GM12878 (cell line): ENCODE measurements around the gene SLCO2A1. TPM values are rescaled to one million over a fixed set of nuclear protein-coding genes. Genes with fewer than 3 reads are reported as not detected.

Experiments
- ATAC-seq: fragments of 200-7000 bp; cut with Tn5 transposase; 3 replicates; pipeline ENCODE4 v1.9.1; 2020; ENCODE audit warnings: mild to moderate bottlenecking, moderate library complexity
- BruUV-seq: library from RNA; stranded (reverse); fragments of 400-500 nt; replicated peaks from 2 replicates; lab custom pipeline; 2021; lab: Mats Ljungman, UMichigan
- CTCF ChIA-PET: fragments of 300-600 bp; sonication (Branson Sonifier 250); formaldehyde crosslinking; extraction: SDS; loops from one replicate; lab custom pipeline; 2021; ENCODE audit warnings: inconsistent platforms; lab: Yijun Ruan, JAX
- POLR2A ChIA-PET: fragments of 350-600 bp; formaldehyde crosslinking; extraction: SDS; loops from one replicate; lab custom pipeline; 2021; ENCODE audit warnings: inconsistent platforms; lab: Charles Lee
- RAD21 ChIA-PET: fragments of 300-600 bp; sonication (Branson Sonifier 250); formaldehyde crosslinking; loops from one replicate; lab custom pipeline; 2023; ENCODE audit warnings: antibody characterized with exemption; ENCODE audit not compliant: unreplicated experiment; lab: Charles Lee
- SMC1A ChIA-PET: fragments of 300-600 bp; sonication (Branson Sonifier 250); formaldehyde crosslinking; loops from one replicate; lab custom pipeline; 2023; ENCODE audit not compliant: unreplicated experiment, uncharacterized antibody; lab: Charles Lee
- DNase-seq: peaks from one replicate; pipeline ENCODE4 v3.0.0-alpha.2; 2011; ENCODE audit warnings: low read depth, low spot score
- FAIRE-seq: peaks from 3 replicates; lab custom pipeline; 2011; peaks lifted over from hg19 to GRCh38; lab: Jason Lieb, UNC
- H2AFZ ChIP-seq: 2 replicates; pipeline ENCODE4 v1.6.0; 2011; ENCODE audit warnings: low read depth, low read length, control low read depth; ENCODE audit not compliant: control insufficient read depth
- H3K27ac ChIP-seq: 2 replicates; pipeline ENCODE4 v1.5.1; 2011; ENCODE audit warnings: control low read depth; ENCODE audit not compliant: control insufficient read depth, insufficient read depth
- H3K27me3 ChIP-seq, 2 experiments: replicated peaks in 1 of 2; 2 replicates each; pipeline versions ENCODE4 v1.6.0 to v1.6.1; 2011; ENCODE audit warnings: low read length in 1 of 2; ENCODE audit not compliant: control insufficient read depth in 2 of 2, insufficient read depth in 2 of 2
- H3K36me3 ChIP-seq, 2 experiments: 2 replicates each; pipeline ENCODE4 v1.5.1; 2011; ENCODE audit warnings: low read length in 1 of 2; ENCODE audit not compliant: control insufficient read depth in 2 of 2, insufficient read depth in 2 of 2
- H3K4me1 ChIP-seq: 2 replicates; pipeline ENCODE4 v1.6.1; 2011; ENCODE audit warnings: mild to moderate bottlenecking, low read length, moderate library complexity, mixed read lengths; ENCODE audit not compliant: control insufficient read depth, insufficient read depth
- H3K4me2 ChIP-seq: 2 replicates; pipeline ENCODE4 v1.6.0; 2011; ENCODE audit warnings: control low read depth; ENCODE audit not compliant: control insufficient read depth, insufficient read depth
- H3K4me3 ChIP-seq: fragments of 200-600 bp; sonication (generic); 2 replicates; pipeline ENCODE4 v1.5.1; 2016
- H3K79me2 ChIP-seq: 2 replicates; pipeline ENCODE4 v1.6.0; 2011; ENCODE audit warnings: low read length; ENCODE audit not compliant: control insufficient read depth, insufficient read depth
- H3K9ac ChIP-seq: 2 replicates; pipeline ENCODE4 v1.8.0; 2011; ENCODE audit warnings: low read length, control low read depth, mixed read lengths; ENCODE audit not compliant: control insufficient read depth, insufficient read depth
- H3K9me3 ChIP-seq: replicated peaks from 3 replicates; pipeline ENCODE4 v1.5.1; 2011; ENCODE audit warnings: mild to moderate bottlenecking, low read length; ENCODE audit not compliant: control insufficient read depth, insufficient read depth
- H4K20me1 ChIP-seq: 2 replicates; pipeline ENCODE4 v1.6.0; 2011; ENCODE audit not compliant: control insufficient read depth, insufficient read depth
- ATF7 ChIP-seq: fragments of 450-650 bp; IDR thresholded peaks from 2 replicates; pipeline ENCODE4 v1.6.1; 2016; ENCODE audit warnings: low read depth, mild to moderate bottlenecking
- CBX3 ChIP-seq: fragments of 200-600 bp; sonication (generic); IDR thresholded peaks from 2 replicates; pipeline ENCODE4 v1.6.1; 2016; ENCODE audit warnings: low read depth, borderline replicate concordance
- NFXL1 ChIP-seq: fragments of 450-650 bp; IDR thresholded peaks from 2 replicates; pipeline ENCODE4 v1.6.1; 2017; ENCODE audit warnings: antibody characterized with exemption, mild to moderate bottlenecking, borderline replicate concordance
- NRF1 ChIP-seq: conservative IDR thresholded peaks from 2 replicates; pipeline ENCODE4 v1.6.1; 2011; ENCODE audit warnings: mild to moderate bottlenecking, low read depth, low read length, improper control_type of control experiment
- TCF7 ChIP-seq: IDR thresholded peaks from 2 replicates; pipeline ENCODE4 v1.6.1; 2014; ENCODE audit warnings: antibody characterized with exemption, borderline replicate concordance
- WGBS: methylation state at CpG from one replicate; pipeline ENCODE4 v1.1.6; 2016; ENCODE audit warnings: low lambda C conversion rate; ENCODE audit not compliant: insufficient replicate concordance, insufficient coverage; ENCODE audit errors: missing lambda C conversion rate; 5-methylcytosine and 5-hydroxymethylcytosine counted together
- in situ Hi-C: fragments of 300-500 bp; cut with MboI; formaldehyde crosslinking; loops from 9 replicates; pipeline ENCODE4 v1.14.3; 2018; ENCODE audit warnings: mixed read lengths
- intact Hi-C: fragments of 100-400 bp; cut with micrococcal nuclease; formaldehyde crosslinking; loops from one replicate; pipeline ENCODE4 v1.14.2; 2022; ENCODE audit not compliant: unreplicated experiment
- polyA plus RNA-seq, 11 experiments: library from polyadenylated mRNA; depleted of rRNA in 4 of 11; unstranded in 6 of 11; stranded (reverse) in 5 of 11; fragments of >200 nt; fragmentation: Nextera tagmentation in 4 of 11; fragmentation: Illumina TruSeq in 1 of 11; extraction: Ambion mirVana in 4 of 11; extraction: Trizol in 1 of 11; gene quantifications; 1 replicate in 1 of 11; 2 replicates in 10 of 11; pipeline versions ENCODE4 v1.2.1 to v1.2.3, GENCODE V29; 2011 to 2016; ENCODE audit warnings: inconsistent platforms in 2 of 11, missing spikeins in 2 of 11, low read depth in 1 of 11
- total RNA-seq, 4 experiments: library from RNA; depleted of rRNA in 3 of 4; stranded (reverse); fragments of >200 nt in 3 of 4; fragmentation: Illumina TruSeq in 1 of 4; extraction: Trizol in 1 of 4; gene quantifications; 2 replicates each; pipeline versions ENCODE4 v1.2.1 to v1.2.3, GENCODE V29; 2013 to 2021
- TF ChIP-seq, protein P1 (sequence below): fragments of 450-650 bp; IDR thresholded peaks from 2 replicates; pipeline ENCODE4 v1.6.1; 2017; ENCODE audit warnings: low read depth, mild to moderate bottlenecking, moderate library complexity

SLCO2A1 gene
- total and polyA plus RNA-seq, 10 of the 15 experiments (the other 5 are each of a cell fraction or from before 2014, with no cell fraction given): 0.05 TPM; not detected in 9

DNA sequence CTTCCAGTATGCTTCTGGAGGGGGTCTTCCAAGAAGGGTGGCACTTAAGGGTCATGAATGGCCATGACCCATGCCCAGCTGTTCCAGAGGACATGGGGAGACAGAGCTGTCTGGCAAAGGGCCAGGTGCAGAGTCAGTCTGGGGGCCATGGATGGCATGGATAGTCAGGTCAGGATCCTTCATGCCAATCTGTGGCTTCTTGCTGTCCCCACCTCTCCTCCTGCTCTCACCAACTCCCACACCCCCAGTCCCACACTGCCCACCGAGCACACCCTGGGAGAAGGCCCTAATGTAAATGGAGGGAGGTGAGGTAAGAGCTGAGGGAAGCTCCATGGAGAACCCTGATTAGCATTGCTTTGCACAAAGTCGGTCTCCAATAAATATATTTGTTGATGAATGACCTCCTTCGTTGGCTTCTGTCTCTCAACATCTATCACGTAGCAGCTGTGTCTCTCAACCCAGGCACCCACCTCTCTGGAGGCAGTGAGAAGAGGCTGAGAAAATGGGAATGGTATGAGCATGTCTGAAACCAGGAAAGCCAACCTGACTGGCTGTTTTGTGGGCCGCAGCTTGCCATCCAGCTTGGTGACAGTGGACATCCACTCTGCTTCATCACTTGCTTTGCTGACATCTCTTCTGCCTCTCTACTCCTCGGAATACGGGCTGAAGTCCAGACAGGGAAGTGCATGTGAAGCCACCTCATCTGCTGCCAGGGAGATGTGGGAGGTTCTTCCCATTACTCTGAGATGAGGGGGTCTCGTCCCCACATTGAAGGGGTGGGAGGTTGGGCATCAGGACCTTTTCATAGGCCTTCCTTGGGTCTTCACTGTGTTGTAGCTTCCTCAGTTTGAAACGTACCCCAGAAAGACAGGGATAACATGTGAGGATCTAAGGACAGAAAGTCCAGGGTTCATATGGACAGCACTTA is 96.4 kb downstream of the SLCO2A1 start:
- 35% methylated on average over 9 of the region's 9 CpGs for WGBS
- intact Hi-C loops: loop anchor here (5.0 kb wide), 1 partner anchor 259 kb away; no protein-coding TSS in a partner anchor
- TF ChIP-seq NRF1: no peak
- no peak for TF ChIP-seq ATF7
- no peak for TF ChIP-seq TCF7
- TF ChIP-seq CBX3: no peak
- TF ChIP-seq, protein P1, sequence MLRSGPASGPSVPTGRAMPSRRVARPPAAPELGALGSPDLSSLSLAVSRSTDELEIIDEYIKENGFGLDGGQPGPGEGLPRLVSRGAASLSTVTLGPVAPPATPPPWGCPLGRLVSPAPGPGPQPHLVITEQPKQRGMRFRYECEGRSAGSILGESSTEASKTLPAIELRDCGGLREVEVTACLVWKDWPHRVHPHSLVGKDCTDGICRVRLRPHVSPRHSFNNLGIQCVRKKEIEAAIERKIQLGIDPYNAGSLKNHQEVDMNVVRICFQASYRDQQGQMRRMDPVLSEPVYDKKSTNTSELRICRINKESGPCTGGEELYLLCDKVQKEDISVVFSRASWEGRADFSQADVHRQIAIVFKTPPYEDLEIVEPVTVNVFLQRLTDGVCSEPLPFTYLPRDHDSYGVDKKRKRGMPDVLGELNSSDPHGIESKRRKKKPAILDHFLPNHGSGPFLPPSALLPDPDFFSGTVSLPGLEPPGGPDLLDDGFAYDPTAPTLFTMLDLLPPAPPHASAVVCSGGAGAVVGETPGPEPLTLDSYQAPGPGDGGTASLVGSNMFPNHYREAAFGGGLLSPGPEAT: no peak
- no peak for TF ChIP-seq NFXL1
- TF ChIP-seq, all 136 proteins: peak for 0
- ATAC-seq (no peak), FAIRE-seq (no peak), DNase-seq (no peak)
- ChIA-PET CTCF (interaction anchor here (6.0 kb wide), 1 partner anchor 279 kb away, joined by 37 read pairs; no protein-coding TSS in a partner anchor), RAD21 (no interaction called here), SMC1A (interaction anchor here (0.6 to 1.0 kb wide), 2 partner anchors 263 to 1204 kb away, joined by 3 to 4 read pairs; no protein-coding TSS in a partner anchor), POLR2A (no interaction called here)
- H3K9me3 ChIP-seq: no peaks in the 10 kb centered on the region
- no peak overlapping the region for H3K27ac ChIP-seq
- in situ Hi-C loops: loop anchor here (10.0 kb wide), 2 partner anchors 281 to 1199 kb away; no protein-coding TSS in a partner anchor
- no peaks in the 10 kb centered on the region for H3K4me1 ChIP-seq
- H2AFZ ChIP-seq: no peak overlapping the region
- no peaks in the 10 kb centered on the region for H3K27me3 ChIP-seq
- no peak overlapping the region for H3K9ac ChIP-seq
- no peak overlapping the region for H3K4me2 ChIP-seq
- no peaks in the 10 kb centered on the region for H3K79me2 ChIP-seq
- BruUV-seq: no TSS peak
- H3K4me3 ChIP-seq: no peak overlapping the region
- no peaks in the 10 kb centered on the region for H4K20me1 ChIP-seq
- no peaks in the 10 kb centered on the region for H3K36me3 ChIP-seq
